Measurements from ENCODE around the gene CTNNA2. TPM values are rescaled to one million over a fixed set of nuclear protein-coding genes. Genes with fewer than 3 reads are reported as not detected.

The CTNNA2 gene
- total RNA-seq, 1 experiment from 2014 or later, result 0.54 TPM

DNA sequence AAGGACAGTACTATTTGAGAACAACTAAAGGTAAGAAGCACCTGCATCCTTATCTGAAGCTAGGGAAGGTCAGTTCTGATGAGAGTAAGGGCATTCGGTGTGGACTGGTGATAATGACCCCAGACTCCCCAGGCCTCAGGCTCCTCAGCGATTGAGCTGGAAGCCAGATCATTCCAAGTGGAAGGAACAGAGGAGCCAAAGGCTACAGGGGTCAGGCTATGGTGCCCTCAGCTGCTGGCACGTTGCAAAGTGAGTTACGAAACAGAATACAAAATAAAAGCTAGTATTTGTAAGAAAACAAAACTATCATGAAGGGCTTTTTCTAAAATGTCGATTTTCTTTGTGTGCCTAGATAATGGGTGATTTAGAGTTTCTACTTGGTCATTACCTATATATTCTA, 960.2 kb downstream of the CTNNA2 start:
- Histone ChIP-seq H3K36me3 (ENCODE audit: control insufficient read depth, insufficient read depth, low read length) (no peaks in the 10 kb centered on the region), H3K27ac (ENCODE audit: low read length) (no peak overlapping the region), H3K9me3 (ENCODE audit: control insufficient read depth, insufficient read depth, low read depth, low read length) (no peaks in the 10 kb centered on the region), H3K4me1 (ENCODE audit: control insufficient read depth, insufficient read depth, low read length) (no peaks in the 10 kb centered on the region), H3K27me3 (ENCODE audit: control insufficient read depth, insufficient read depth, low read length) (no peaks in the 10 kb centered on the region), H3K4me3 (ENCODE audit: low read depth in 2 of 2, low read length in 2 of 2) (no peak overlapping the region)
- BruUV-seq (replicated peaks), result no TSS peak
- DNase-seq (ENCODE audit: low read depth, low spot score), result no peak
- intact Hi-C loops (cut with micrococcal nuclease; ENCODE audit: unreplicated experiment), result no loop called here
- TF ChIP-seq, protein P1, sequence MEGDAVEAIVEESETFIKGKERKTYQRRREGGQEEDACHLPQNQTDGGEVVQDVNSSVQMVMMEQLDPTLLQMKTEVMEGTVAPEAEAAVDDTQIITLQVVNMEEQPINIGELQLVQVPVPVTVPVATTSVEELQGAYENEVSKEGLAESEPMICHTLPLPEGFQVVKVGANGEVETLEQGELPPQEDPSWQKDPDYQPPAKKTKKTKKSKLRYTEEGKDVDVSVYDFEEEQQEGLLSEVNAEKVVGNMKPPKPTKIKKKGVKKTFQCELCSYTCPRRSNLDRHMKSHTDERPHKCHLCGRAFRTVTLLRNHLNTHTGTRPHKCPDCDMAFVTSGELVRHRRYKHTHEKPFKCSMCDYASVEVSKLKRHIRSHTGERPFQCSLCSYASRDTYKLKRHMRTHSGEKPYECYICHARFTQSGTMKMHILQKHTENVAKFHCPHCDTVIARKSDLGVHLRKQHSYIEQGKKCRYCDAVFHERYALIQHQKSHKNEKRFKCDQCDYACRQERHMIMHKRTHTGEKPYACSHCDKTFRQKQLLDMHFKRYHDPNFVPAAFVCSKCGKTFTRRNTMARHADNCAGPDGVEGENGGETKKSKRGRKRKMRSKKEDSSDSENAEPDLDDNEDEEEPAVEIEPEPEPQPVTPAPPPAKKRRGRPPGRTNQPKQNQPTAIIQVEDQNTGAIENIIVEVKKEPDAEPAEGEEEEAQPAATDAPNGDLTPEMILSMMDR (IDR thresholded peaks at IDR 0.05), result no peak
- TF ChIP-seq, protein P2, sequence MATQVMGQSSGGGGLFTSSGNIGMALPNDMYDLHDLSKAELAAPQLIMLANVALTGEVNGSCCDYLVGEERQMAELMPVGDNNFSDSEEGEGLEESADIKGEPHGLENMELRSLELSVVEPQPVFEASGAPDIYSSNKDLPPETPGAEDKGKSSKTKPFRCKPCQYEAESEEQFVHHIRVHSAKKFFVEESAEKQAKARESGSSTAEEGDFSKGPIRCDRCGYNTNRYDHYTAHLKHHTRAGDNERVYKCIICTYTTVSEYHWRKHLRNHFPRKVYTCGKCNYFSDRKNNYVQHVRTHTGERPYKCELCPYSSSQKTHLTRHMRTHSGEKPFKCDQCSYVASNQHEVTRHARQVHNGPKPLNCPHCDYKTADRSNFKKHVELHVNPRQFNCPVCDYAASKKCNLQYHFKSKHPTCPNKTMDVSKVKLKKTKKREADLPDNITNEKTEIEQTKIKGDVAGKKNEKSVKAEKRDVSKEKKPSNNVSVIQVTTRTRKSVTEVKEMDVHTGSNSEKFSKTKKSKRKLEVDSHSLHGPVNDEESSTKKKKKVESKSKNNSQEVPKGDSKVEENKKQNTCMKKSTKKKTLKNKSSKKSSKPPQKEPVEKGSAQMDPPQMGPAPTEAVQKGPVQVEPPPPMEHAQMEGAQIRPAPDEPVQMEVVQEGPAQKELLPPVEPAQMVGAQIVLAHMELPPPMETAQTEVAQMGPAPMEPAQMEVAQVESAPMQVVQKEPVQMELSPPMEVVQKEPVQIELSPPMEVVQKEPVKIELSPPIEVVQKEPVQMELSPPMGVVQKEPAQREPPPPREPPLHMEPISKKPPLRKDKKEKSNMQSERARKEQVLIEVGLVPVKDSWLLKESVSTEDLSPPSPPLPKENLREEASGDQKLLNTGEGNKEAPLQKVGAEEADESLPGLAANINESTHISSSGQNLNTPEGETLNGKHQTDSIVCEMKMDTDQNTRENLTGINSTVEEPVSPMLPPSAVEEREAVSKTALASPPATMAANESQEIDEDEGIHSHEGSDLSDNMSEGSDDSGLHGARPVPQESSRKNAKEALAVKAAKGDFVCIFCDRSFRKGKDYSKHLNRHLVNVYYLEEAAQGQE (IDR thresholded peaks at IDR 0.05; ENCODE audit: insufficient read depth in 1 of 2, low read depth in 2 of 2, low read length in 1 of 2), result no peak
- no peak for TF ChIP-seq POLR2AphosphoS5 (IDR thresholded peaks at IDR 0.05; ENCODE audit: low read depth, low read length)
- no peak for TF ChIP-seq SIN3A (IDR thresholded peaks at IDR 0.05; ENCODE audit: borderline replicate concordance, insufficient read depth, low read depth, low read length)
- no peak for ATAC-seq
- in situ Hi-C loops (cut with HindIII; ENCODE audit: low pct_unique_long_range_greater_than_20kb, low sequenced_read_pairs), result no loop called here
- CTCF ChIA-PET, result no interaction called here
- POLR2A ChIA-PET, result no interaction called here

DNA sequence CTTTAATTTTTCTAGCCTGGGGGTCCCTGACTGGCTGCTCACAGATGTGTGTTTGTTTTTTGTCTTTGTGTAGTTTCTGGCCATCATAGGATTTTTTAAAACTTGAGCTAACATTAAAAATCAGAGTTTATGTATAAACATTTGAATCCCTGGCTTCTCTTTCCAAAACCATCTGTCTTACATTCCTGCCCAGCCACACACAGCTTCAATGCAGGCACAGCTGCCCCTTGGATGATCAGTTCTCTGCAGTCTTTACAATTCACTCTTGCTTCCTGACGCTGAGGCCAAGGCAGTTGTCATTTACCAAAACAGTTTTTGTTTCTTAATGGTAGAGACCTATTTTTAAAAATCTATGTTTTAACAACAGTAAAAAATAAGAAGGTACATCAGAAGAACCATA, 960.9 kb downstream of the CTNNA2 start:
- no peaks in the 10 kb centered on the region for H3K9me3 ChIP-seq (ENCODE audit: control insufficient read depth, insufficient read depth, low read depth, low read length)
- ATAC-seq (no peak), DNase-seq (ENCODE audit: low read depth, low spot score) (no peak)
- CTCF ChIA-PET, result no interaction called here
- H3K27me3 ChIP-seq (ENCODE audit: control insufficient read depth, insufficient read depth, low read length), result no peaks in the 10 kb centered on the region
- POLR2A ChIA-PET, result no interaction called here
- intact Hi-C loops (cut with micrococcal nuclease; ENCODE audit: unreplicated experiment) (no loop called here), in situ Hi-C loops (cut with HindIII; ENCODE audit: low pct_unique_long_range_greater_than_20kb, low sequenced_read_pairs) (no loop called here)
- BruUV-seq (replicated peaks), result no TSS peak
- H3K27ac ChIP-seq (ENCODE audit: low read length), result no peak overlapping the region
- H3K36me3 ChIP-seq (ENCODE audit: control insufficient read depth, insufficient read depth, low read length), result no peaks in the 10 kb centered on the region
- no peak for TF ChIP-seq TCF7L2 (IDR thresholded peaks at IDR 0.05; ENCODE audit: low read depth, low read length)
- TF ChIP-seq POLR2AphosphoS5 (IDR thresholded peaks at IDR 0.05; ENCODE audit: low read depth, low read length), result no peak
- TF ChIP-seq, protein P1 (IDR thresholded peaks at IDR 0.05), result no peak
- no peak for TF ChIP-seq SIN3A (IDR thresholded peaks at IDR 0.05; ENCODE audit: borderline replicate concordance, insufficient read depth, low read depth, low read length)
- TF ChIP-seq, protein P2 (IDR thresholded peaks at IDR 0.05; ENCODE audit: insufficient read depth in 1 of 2, low read depth in 2 of 2, low read length in 1 of 2), result no peak
- no peak overlapping the region for H3K4me3 ChIP-seq (ENCODE audit: low read depth in 2 of 2, low read length in 2 of 2)
- no peaks in the 10 kb centered on the region for H3K4me1 ChIP-seq (ENCODE audit: control insufficient read depth, insufficient read depth, low read length)

All from Panc1 (cell line).